Kidney (tissue), 14 donors: ENCODE measurements around the gene CDH12. TPM values are rescaled to one million over a fixed set of nuclear protein-coding genes. Genes with fewer than 3 reads are reported as not detected.

ENCODE experiments used
- DNase-seq, 5 donors: peaks; one replicate each; pipeline ENCODE4 v3.0.0-alpha.2; 2013 to 2020
- FAIRE-seq: peaks from 2 replicates; lab custom pipeline; 2012; peaks lifted over from hg19 to GRCh38; lab: Jason Lieb, UNC
- H3K27ac ChIP-seq, 2 donors: one replicate each; pipeline ENCODE4 v1.7.0; 2013; ENCODE audit warnings: low read depth in 2 of 2, low read length in 2 of 2, inconsistent platforms in 1 of 2
- H3K27me3 ChIP-seq: one replicate; pipeline ENCODE4 v1.7.1; 2013; ENCODE audit warnings: low read length, inconsistent platforms; ENCODE audit not compliant: control insufficient read depth, insufficient read depth
- H3K36me3 ChIP-seq, 3 donors: one replicate each; pipeline versions ENCODE4 v1.7.0 to v1.7.1; 2013; ENCODE audit warnings: low read length in 3 of 3, control low read depth in 1 of 3, inconsistent platforms in 1 of 3; ENCODE audit not compliant: insufficient read depth in 3 of 3, control insufficient read depth in 2 of 3
- H3K4me1 ChIP-seq, 3 donors: one replicate each; pipeline versions ENCODE4 v1.7.0 to v1.7.1; 2013; ENCODE audit warnings: low read length in 3 of 3, inconsistent platforms in 1 of 3, low read depth in 1 of 3; ENCODE audit not compliant: control insufficient read depth in 2 of 3, insufficient read depth in 2 of 3
- H3K4me3 ChIP-seq, 3 donors: one replicate each; pipeline versions ENCODE4 v1.7.0 to v1.8.1; 2013; ENCODE audit warnings: low read length in 3 of 3, control low read depth in 1 of 3, inconsistent platforms in 1 of 3
- H3K9ac ChIP-seq, 3 donors: one replicate each; pipeline versions ENCODE4 v1.7.0 to v1.7.1; 2013; ENCODE audit warnings: low read length in 3 of 3, control low read depth in 1 of 3, inconsistent platforms in 1 of 3
- H3K9me3 ChIP-seq, 3 donors: one replicate each; pipeline versions ENCODE4 v1.7.0 to v1.7.1; 2013; ENCODE audit warnings: low read length in 3 of 3, control low read depth in 1 of 3, inconsistent platforms in 1 of 3; ENCODE audit not compliant: control insufficient read depth in 2 of 3, insufficient read depth in 1 of 3
- CTCF ChIP-seq: IDR thresholded peaks from 3 replicates; pipeline ENCODE4 v1.5.1; 2012; ENCODE audit warnings: mild to moderate bottlenecking, moderate library complexity, borderline replicate concordance; ENCODE audit not compliant: insufficient read depth; ENCODE audit errors: extremely low read depth
- intact Hi-C: fragments of 100-400 bp; cut with DNase I; formaldehyde crosslinking; loops from one replicate; pipeline ENCODE4 v1.11.1; 2022
- polyA plus RNA-seq: library from polyadenylated mRNA; stranded (reverse); fragments of 350-450 nt; fragmentation: Illumina TruSeq; extraction: RNeasy Lipid Tissue Mini Kit (QIAGEN cat#74804); gene quantifications from one replicate; pipeline ENCODE4 v1.2.3, GENCODE V29; 2014; ENCODE audit warnings: low read depth, low replicate concordance; ENCODE audit not compliant: insufficient read depth
- total RNA-seq: library from RNA; stranded (reverse); fragmentation: NEBNext Ultra II Directional; extraction: Animal tissue kit (Norgen Biotek cat#: 25700); gene quantifications from one replicate; pipeline ENCODE4 v1.2.1, GENCODE V29; 2021
- donor health status: control.
- donor health status: control.
- donor health status: control.
- donor health status: control.
- donor health status: control.
- donor health status: DM: yes; HTN: yes; CAD: no.
- donor health status: Normal renal cell carcinoma (clear cell type).

CDH12 gene
- total and polyA plus RNA-seq, 2 donors from 2014 or later, result 0.17 TPM; not detected in 1

DNA sequence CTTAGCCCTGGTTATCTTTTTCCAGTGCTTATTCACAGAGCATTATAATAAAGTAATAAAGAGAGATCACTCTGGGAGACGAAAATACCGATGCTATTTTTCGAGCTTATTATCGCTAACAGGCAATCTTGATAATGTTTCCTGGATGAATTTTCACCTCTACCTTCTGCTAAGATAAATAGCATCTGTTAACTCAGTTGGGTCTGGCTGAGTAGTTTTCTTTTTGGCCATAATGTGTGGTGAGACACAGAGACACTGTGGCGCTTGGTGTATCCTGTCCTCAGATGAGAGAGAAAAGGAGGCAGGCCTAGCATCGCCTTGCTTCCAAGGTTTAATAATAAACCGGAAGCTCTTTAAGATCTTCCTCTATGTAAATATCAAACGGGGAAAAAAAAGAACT lies 46.2 kb upstream of the CDH12 start:
- Histone ChIP-seq H3K9ac (no peak overlapping the region), H3K9me3 (no peaks in the 10 kb centered on the region), H3K4me3 (no peak overlapping the region), H3K27ac (no peak overlapping the region), H3K27me3 (no peaks in the 10 kb centered on the region), H3K4me1 (no peaks in the 10 kb centered on the region), H3K36me3 (no peaks in the 10 kb centered on the region)
- no peak for FAIRE-seq
- intact Hi-C loops, result no loop called here
- no peak for TF ChIP-seq CTCF
- no peak for DNase-seq

- DNase-seq, result no peak
- no peaks in the 10 kb centered on the region for H3K4me1 ChIP-seq
- intact Hi-C loops, result no loop called here
- no peaks in the 10 kb centered on the region for H3K9me3 ChIP-seq
- no peak overlapping the region for H3K9ac ChIP-seq
- no peak overlapping the region for H3K27ac ChIP-seq
- H3K4me3 ChIP-seq, result no peak overlapping the region
- TF ChIP-seq CTCF, result no peak
- FAIRE-seq, result no peak
- H3K27me3 ChIP-seq, result no peaks in the 10 kb centered on the region
- H3K36me3 ChIP-seq, result no peaks in the 10 kb centered on the region
Observed at GRCh38 chr5:22896152-22896551, 43.0 kb upstream of the CDH12 start.

- no peak for DNase-seq
Observed at GRCh38 chr5:22892441-22892840, 39.3 kb upstream of the CDH12 start.

More at GRCh38 chr5:22892441-22892840, 39.3 kb upstream of the CDH12 start:
- intact Hi-C loops, result no loop called here
- FAIRE-seq, result no peak
- no peak for TF ChIP-seq CTCF
- Histone ChIP-seq H3K9me3 (no peaks in the 10 kb centered on the region), H3K36me3 (no peaks in the 10 kb centered on the region), H3K27ac (no peak overlapping the region), H3K9ac (no peak overlapping the region), H3K4me1 (no peaks in the 10 kb centered on the region), H3K4me3 (no peak overlapping the region), H3K27me3 (no peaks in the 10 kb centered on the region)
